WTC11 (cell line): ENCODE measurements around the gene PPP2R3A. TPM values are rescaled to one million over a fixed set of nuclear protein-coding genes. Genes with fewer than 3 reads are reported as not detected.
A peak's percentile ranks its signal among the peaks of the same experiment; 100 is the strongest.
"Not testable (repeated sequence)": the region's sequence is repeated elsewhere in the genome, so short reads cannot be mapped to it uniquely, and the experiment has no call there.

ENCODE experiments used
- ATAC-seq: fragments of 200-7000 bp; cut with Tn5 transposase; 2 replicates; pipeline ENCODE4 v1.10.0; 2021; ENCODE audit warnings: mild to moderate bottlenecking, moderate library complexity
- CTCF ChIA-PET: fragments of 300-600 bp; sonication (Branson Sonifier 250); formaldehyde crosslinking; loops from one replicate; lab custom pipeline; 2021; ENCODE audit warnings: antibody characterized with exemption; lab: Charles Lee
- POLR2A ChIA-PET: fragments of 350-600 bp; sonication (Branson Sonifier 250); formaldehyde crosslinking; loops from one replicate; lab custom pipeline; 2021; ENCODE audit warnings: antibody characterized with exemption; lab: Charles Lee
- DNase-seq: peaks from one replicate; pipeline ENCODE4 v3.0.0; 2021; ENCODE audit warnings: low spot score
- H3K27ac Mint-ChIP-seq: 2 replicates; pipeline ENCODE4 v1.8.0; 2021; ENCODE audit warnings: mixed read lengths
- H3K27me3 Mint-ChIP-seq: 2 replicates; pipeline ENCODE4 v1.8.0; 2021; ENCODE audit warnings: low read depth, mild to moderate bottlenecking, moderate library complexity, mixed read lengths
- H3K36me3 Mint-ChIP-seq: 2 replicates; pipeline ENCODE4 v1.8.0; 2021; ENCODE audit warnings: mixed read lengths
- H3K4me1 Mint-ChIP-seq: 2 replicates; pipeline ENCODE4 v1.8.0; 2022; ENCODE audit warnings: mixed read lengths
- H3K4me3 Mint-ChIP-seq: 2 replicates; pipeline ENCODE4 v1.8.0; 2021; ENCODE audit warnings: mild to moderate bottlenecking, moderate library complexity, mixed read lengths
- H3K9me3 Mint-ChIP-seq: 2 replicates; pipeline ENCODE4 v1.8.0; 2021; ENCODE audit warnings: mixed read lengths
- ATF6 ChIP-seq: sonication (generic); formaldehyde crosslinking; IDR thresholded peaks from 2 replicates; pipeline ENCODE4 v1.8.1; 2023; ENCODE audit warnings: mild to moderate bottlenecking, missing genetic modification reagents
- ERG ChIP-seq: fragments of 250-450 bp; sonication (Bioruptor Pico); IDR thresholded peaks from 2 replicates; pipeline ENCODE4 v1.8.0; 2021; ENCODE audit warnings: mild to moderate bottlenecking
- ESRRA ChIP-seq: sonication (generic); formaldehyde crosslinking; IDR thresholded peaks from 2 replicates; pipeline ENCODE4 v1.8.1; 2022; ENCODE audit warnings: mild to moderate bottlenecking, missing genetic modification reagents, borderline replicate concordance
- FOXJ3 ChIP-seq: sonication (generic); formaldehyde crosslinking; IDR thresholded peaks from 2 replicates; pipeline ENCODE4 v1.9.0; 2021; ENCODE audit warnings: missing genetic modification reagents, mild to moderate bottlenecking, borderline replicate concordance
- RELA ChIP-seq: sonication (generic); formaldehyde crosslinking; IDR thresholded peaks from 2 replicates; pipeline ENCODE4 v1.8.1; 2022; ENCODE audit warnings: missing genetic modification reagents, mild to moderate bottlenecking, borderline replicate concordance
- SMAD3 ChIP-seq: sonication (generic); formaldehyde crosslinking; IDR thresholded peaks from 2 replicates; pipeline ENCODE4 v1.8.0; 2022; ENCODE audit warnings: missing genetic modification reagents, mild to moderate bottlenecking, borderline replicate concordance
- SP1 ChIP-seq: sonication (generic); formaldehyde crosslinking; conservative IDR thresholded peaks from 2 replicates; pipeline ENCODE4 v1.8.1; 2022; ENCODE audit warnings: missing genetic modification reagents
- TEAD4 ChIP-seq: sonication (generic); formaldehyde crosslinking; IDR thresholded peaks from 2 replicates; pipeline ENCODE4 v1.8.0; 2022; ENCODE audit warnings: mild to moderate bottlenecking, missing genetic modification reagents
- ZNF121 ChIP-seq: sonication (generic); formaldehyde crosslinking; IDR thresholded peaks from 2 replicates; pipeline ENCODE4 v1.8.0; 2023; ENCODE audit warnings: missing genetic modification reagents
- ZNF263 ChIP-seq: sonication (generic); formaldehyde crosslinking; IDR thresholded peaks from 2 replicates; pipeline ENCODE4 v1.8.1; 2022; ENCODE audit warnings: low read depth, mild to moderate bottlenecking, moderate library complexity, missing genetic modification reagents
- ZNF416 ChIP-seq: fragments of 250-450 bp; sonication (Bioruptor Pico); IDR thresholded peaks from 2 replicates; pipeline ENCODE4 v1.9.0; 2021; ENCODE audit warnings: mild to moderate bottlenecking, inconsistent platforms
- ZNF425 ChIP-seq: fragments of 250-450 bp; sonication (Bioruptor Pico); conservative IDR thresholded peaks from 2 replicates; pipeline ENCODE4 v1.9.0; 2021; ENCODE audit warnings: mild to moderate bottlenecking
- ZNF671 ChIP-seq: fragments of 250-450 bp; sonication (Bioruptor Pico); IDR thresholded peaks from 2 replicates; pipeline ENCODE4 v1.8.0; 2021; ENCODE audit warnings: mild to moderate bottlenecking
- total RNA-seq: library from RNA; stranded (reverse); gene quantifications from 3 replicates; pipeline ENCODE4 v1.2.3, GENCODE V29; 2021

Gene PPP2R3A
- total RNA-seq, 1 experiment from 2014 or later: 13.1 TPM

GRCh38 chr3:136141891-136142290 is 176.4 kb downstream of the PPP2R3A start:
- no peak for TF ChIP-seq SMAD3
- H3K36me3 Mint-ChIP-seq: peaks cover 9% of the 10 kb centered on the region; the same call in 1 of the 2 replicates
- no peak for DNase-seq
- no peaks in the 10 kb centered on the region for H3K9me3 Mint-ChIP-seq
- CTCF ChIA-PET: interaction anchor here (0.6 kb wide), 1 partner anchor 625 kb away, joined by 4 read pairs; no protein-coding TSS in a partner anchor
- H3K27ac Mint-ChIP-seq: no peak overlapping the region
- POLR2A ChIA-PET: no interaction called here
- no peak for ATAC-seq
- H3K27me3 Mint-ChIP-seq: peaks cover 17% of the 10 kb centered on the region
- peaks cover 7% of the 10 kb centered on the region for H3K4me1 Mint-ChIP-seq
- H3K4me3 Mint-ChIP-seq: no peak overlapping the region

- ChIA-PET CTCF (no interaction called here), POLR2A (no interaction called here)
- Mint-ChIP-seq H3K27ac (no peak overlapping the region), H3K36me3 (peaks cover 9% of the 10 kb centered on the region; the same call in 1 of the 2 replicates), H3K27me3 (peaks cover 17% of the 10 kb centered on the region), H3K4me1 (peaks cover 7% of the 10 kb centered on the region)
- no peak for TF ChIP-seq ESRRA (CRISPR knock-in tag)
- TF ChIP-seq TEAD4: no peak
- TF ChIP-seq ERG (CRISPR knock-in tag): no peak
- TF ChIP-seq ATF6 (CRISPR knock-in tag): no peak
- no peak for TF ChIP-seq SP1 (CRISPR knock-in tag)
- TF ChIP-seq RELA (CRISPR knock-in tag): no peak
- TF ChIP-seq ZNF425 (CRISPR knock-in tag): no peak
- no peak for TF ChIP-seq ZNF263 (CRISPR knock-in tag)
- TF ChIP-seq FOXJ3 (CRISPR knock-in tag): no peak
- TF ChIP-seq, all 79 proteins: peak for 0
- DNase-seq (no peak), ATAC-seq (peak; percentile 73)
- Mint-ChIP-seq H3K9me3 (no peaks in the 10 kb centered on the region), H3K4me3 (no peak overlapping the region)
Observed at GRCh38 chr3:136142592-136142991, 177.1 kb downstream of the PPP2R3A start.

- ATAC-seq, DNase-seq, H3K27ac Mint-ChIP-seq, H3K4me1 Mint-ChIP-seq, H3K36me3 Mint-ChIP-seq, POLR2A ChIA-PET, H3K9me3 Mint-ChIP-seq, H3K4me3 Mint-ChIP-seq, CTCF ChIA-PET: not testable (repeated sequence)
- peaks cover 17% of the 10 kb centered on the region for H3K27me3 Mint-ChIP-seq
Observed at GRCh38 chr3:136144397-136144796, 178.9 kb downstream of the PPP2R3A start.

- Mint-ChIP-seq H3K9me3 (no peaks in the 10 kb centered on the region), H3K27ac (no peak overlapping the region), H3K27me3 (no peaks in the 10 kb centered on the region; the same call in none of the 2 replicates), H3K4me1 (peaks cover 13% of the 10 kb centered on the region), H3K36me3 (peaks cover 19% of the 10 kb centered on the region), H3K4me3 (no peak overlapping the region)
- ChIA-PET CTCF (interaction anchor here (1.0 kb wide), 1 partner anchor 105 kb away, joined by 3 read pairs; no protein-coding TSS in a partner anchor), POLR2A (interaction anchor here (0.7 kb wide), 1 partner anchor 105 kb away, joined by 3 read pairs; no protein-coding TSS in a partner anchor)
- TF ChIP-seq ZNF121 (CRISPR knock-in tag) (peak; percentile 65; the same call in 1 of the 2 replicates), ZNF671 (CRISPR knock-in tag) (no peak), ZNF416 (CRISPR knock-in tag) (no peak)
- DNase-seq (no peak), ATAC-seq (no peak)
Observed at GRCh38 chr3:136146981-136147729, 181.6 kb downstream of the PPP2R3A start.
